H1 (cell line): ENCODE measurements around the gene CADM2. TPM values are rescaled to one million over a fixed set of nuclear protein-coding genes. Genes with fewer than 3 reads are reported as not detected.

ENCODE experiments used
- CTCF ChIA-PET: fragments of 300-600 bp; sonication (Branson Sonifier 250); formaldehyde crosslinking; loops from one replicate; lab custom pipeline; 2021; ENCODE audit not compliant: partially characterized antibody; lab: Charles Lee
- POLR2A ChIA-PET: fragments of 300-600 bp; sonication (Branson Sonifier 250); formaldehyde crosslinking; loops from one replicate; lab custom pipeline; 2021; ENCODE audit warnings: inconsistent platforms; ENCODE audit not compliant: partially characterized antibody; lab: Charles Lee
- DNase-seq, 2 experiments: peaks; one replicate each; pipeline versions ENCODE4 v3.0.0 to v3.0.0-alpha.2; 2010 to 2022; ENCODE audit warnings: low spot score in 2 of 2, low read depth in 1 of 2, mixed read lengths in 1 of 2
- FAIRE-seq: peaks from 2 replicates; lab custom pipeline; 2011; peaks lifted over from hg19 to GRCh38; lab: Jason Lieb, UNC
- H2AFZ ChIP-seq: 2 replicates; pipeline ENCODE4 v1.8.1; 2012; ENCODE audit warnings: low read length, inconsistent platforms
- H2AK5ac ChIP-seq: 2 replicates; pipeline ENCODE4 v1.6.1; 2013; ENCODE audit warnings: low read depth, low read length
- H2BK120ac ChIP-seq: replicated peaks from 2 replicates; pipeline ENCODE3; 2013; ENCODE audit warnings: low read depth, low read length, inconsistent platforms
- H2BK12ac ChIP-seq: 2 replicates; pipeline ENCODE4 v1.6.1; 2013; ENCODE audit warnings: low read depth, low read length
- H2BK15ac ChIP-seq: 2 replicates; pipeline ENCODE4 v1.6.1; 2013; ENCODE audit warnings: low read length
- H2BK20ac ChIP-seq: 2 replicates; pipeline ENCODE4 v1.6.1; 2013; ENCODE audit warnings: low read length
- H2BK5ac ChIP-seq: 2 replicates; pipeline ENCODE4 v1.6.1; 2013; ENCODE audit warnings: low read depth, low read length
- H3K14ac ChIP-seq: 2 replicates; pipeline ENCODE4 v1.6.1; 2013; ENCODE audit warnings: inconsistent platforms; ENCODE audit not compliant: insufficient read length
- H3K18ac ChIP-seq: 2 replicates; pipeline ENCODE4 v1.6.1; 2013; ENCODE audit warnings: low read length; ENCODE audit errors: extremely low read depth
- H3K23ac ChIP-seq: 2 replicates; pipeline ENCODE4 v1.6.1; 2013; ENCODE audit warnings: inconsistent platforms; ENCODE audit not compliant: insufficient read length
- H3K23me2 ChIP-seq: 2 replicates; pipeline ENCODE4 v1.6.1; 2013; ENCODE audit warnings: low read depth, low read length
- H3K27ac ChIP-seq: 2 replicates; pipeline ENCODE4 v1.6.1; 2011; ENCODE audit warnings: low read depth, low read length, inconsistent platforms
- H3K27me3 ChIP-seq, 4 experiments: replicated peaks in 1 of 4; 1 replicate in 1 of 4; 2 replicates in 3 of 4; pipeline versions ENCODE4 v1.6.1 to v1.8.1; 2011 to 2013; ENCODE audit warnings: low read length in 3 of 4, mild to moderate bottlenecking in 3 of 4, inconsistent platforms in 2 of 4, mixed read lengths in 2 of 4, moderate library complexity in 1 of 4; ENCODE audit not compliant: control insufficient read depth in 3 of 4, insufficient read depth in 3 of 4; ENCODE audit errors: extremely low read depth in 1 of 4
- H3K36me3 ChIP-seq, 4 experiments: 2 replicates each; pipeline versions ENCODE4 v1.6.1 to v1.8.1; 2011 to 2013; ENCODE audit warnings: mild to moderate bottlenecking in 4 of 4, low read length in 3 of 4, moderate library complexity in 2 of 4, control low read depth in 1 of 4, inconsistent platforms in 1 of 4; ENCODE audit not compliant: insufficient read depth in 4 of 4, control insufficient read depth in 2 of 4
- H3K4ac ChIP-seq: replicated peaks from 2 replicates; pipeline ENCODE3; 2013; ENCODE audit warnings: low read length, low read depth, mixed read lengths, inconsistent platforms; ENCODE audit not compliant: insufficient read length
- H3K4me1 ChIP-seq, 4 experiments: replicated peaks in 1 of 4; 1 replicate in 1 of 4; 2 replicates in 3 of 4; pipeline versions ENCODE4 v1.6.1 to v1.8.1; 2011 to 2013; ENCODE audit warnings: low read length in 3 of 4, inconsistent platforms in 2 of 4, mixed read lengths in 1 of 4; ENCODE audit not compliant: insufficient read depth in 4 of 4, control insufficient read depth in 3 of 4
- H3K4me2 ChIP-seq, 2 experiments: 2 replicates each; pipeline versions ENCODE4 v1.6.1 to v1.8.1; 2011 to 2013; ENCODE audit warnings: low read depth in 2 of 2, low read length in 2 of 2, control low read depth in 1 of 2, inconsistent platforms in 1 of 2, mild to moderate bottlenecking in 1 of 2; ENCODE audit not compliant: insufficient read depth in 1 of 2
- H3K4me3 ChIP-seq, 4 experiments: fragments of 200-600, 300-600 bp in 1 of 4; sonication (generic), shearing (Covaris generic), sonication (Bioruptor Twin) in 1 of 4; 2 replicates each; pipeline versions ENCODE4 v1.5.1 to v1.8.1; 2011 to 2016; ENCODE audit warnings: low read length in 4 of 4, low read depth in 3 of 4, control low read depth in 2 of 4, inconsistent platforms in 2 of 4, mild to moderate bottlenecking in 2 of 4, mixed read lengths in 1 of 4, moderate library complexity in 1 of 4; ENCODE audit not compliant: insufficient read depth in 2 of 4; ENCODE audit errors: extremely low read depth in 1 of 4
- H3K56ac ChIP-seq: replicated peaks from 2 replicates; pipeline ENCODE3; 2013; ENCODE audit warnings: low read depth, mild to moderate bottlenecking, mixed read lengths, low read length, inconsistent platforms; ENCODE audit not compliant: insufficient read length
- H3K79me1 ChIP-seq: 2 replicates; pipeline ENCODE4 v1.6.1; 2013; ENCODE audit warnings: low read depth, low read length, control low read depth
- H3K79me2 ChIP-seq, 2 experiments: 2 replicates each; pipeline versions ENCODE4 v1.6.1 to v1.8.1; 2012 to 2013; ENCODE audit warnings: low read length in 2 of 2, mild to moderate bottlenecking in 2 of 2, inconsistent platforms in 1 of 2; ENCODE audit not compliant: insufficient read depth in 2 of 2, control insufficient read depth in 1 of 2
- H3K9ac ChIP-seq, 4 experiments: replicated peaks in 1 of 4; 1 replicate in 1 of 4; 2 replicates in 3 of 4; pipeline versions ENCODE4 v1.6.1 to v1.8.1; 2011 to 2013; ENCODE audit warnings: low read depth in 3 of 4, low read length in 3 of 4, control low read depth in 2 of 4, mild to moderate bottlenecking in 2 of 4, moderate library complexity in 2 of 4, inconsistent platforms in 1 of 4; ENCODE audit errors: extremely low read depth in 1 of 4
- H3K9me3 ChIP-seq, 2 experiments: 2 replicates each; pipeline versions ENCODE4 v1.6.1 to v1.8.1; 2012 to 2013; ENCODE audit warnings: mild to moderate bottlenecking in 2 of 2, moderate library complexity in 2 of 2, control low read depth in 1 of 2, inconsistent platforms in 1 of 2, low read depth in 1 of 2, low read length in 1 of 2, mixed read lengths in 1 of 2; ENCODE audit not compliant: insufficient read depth in 2 of 2
- H4K20me1 ChIP-seq, 2 experiments: replicated peaks in 1 of 2; 2 replicates each; pipeline versions ENCODE3 to v1.8.1; 2011 to 2013; ENCODE audit warnings: inconsistent platforms in 2 of 2, low read length in 2 of 2, mild to moderate bottlenecking in 1 of 2; ENCODE audit not compliant: insufficient read depth in 2 of 2, control insufficient read depth in 1 of 2
- H4K5ac ChIP-seq: 2 replicates; pipeline ENCODE4 v1.6.1; 2013; ENCODE audit warnings: low read length, low read depth, mixed read lengths, inconsistent platforms; ENCODE audit not compliant: insufficient read length
- H4K8ac ChIP-seq: 2 replicates; pipeline ENCODE4 v1.8.0; 2013; ENCODE audit warnings: mild to moderate bottlenecking, moderate library complexity, low read length, inconsistent platforms; ENCODE audit not compliant: insufficient read depth; ENCODE audit errors: extremely low read depth
- H4K91ac ChIP-seq: replicated peaks from 2 replicates; pipeline ENCODE3; 2013; ENCODE audit warnings: low read length, mixed read lengths, inconsistent platforms; ENCODE audit not compliant: insufficient read length
- JUN ChIP-seq: IDR thresholded peaks from 2 replicates; pipeline ENCODE4 v1.6.1; 2011; ENCODE audit warnings: low read depth, mild to moderate bottlenecking, improper control_type of control experiment, low read length
- KDM1A ChIP-seq: fragments of 200-600, 300-600 bp; sonication (generic); IDR thresholded peaks from 2 replicates; pipeline ENCODE4 v1.7.1; 2016; ENCODE audit warnings: mild to moderate bottlenecking, low read length, borderline replicate concordance
- SUZ12 ChIP-seq: fragments of 200-600 bp; sonication (generic); IDR thresholded peaks from 2 replicates; pipeline ENCODE4 v1.6.1; 2012; ENCODE audit warnings: mild to moderate bottlenecking, inconsistent platforms, low read length, moderate library complexity, mixed read lengths
- TCF12 ChIP-seq: IDR thresholded peaks from 2 replicates; pipeline ENCODE4 v1.6.1; 2011; ENCODE audit warnings: low read depth, mild to moderate bottlenecking, low read length
- WGBS, 2 experiments: shearing (Covaris generic) in 1 of 2; methylation state at CpG; one replicate each; pipeline versions ENCODE4 v1.1.6 to v1.1.7; 2013 to 2015; ENCODE audit warnings: low lambda C conversion rate in 2 of 2, mixed read lengths in 2 of 2, inconsistent platforms in 1 of 2, low coverage in 1 of 2, missing lambda C conversion rate in 1 of 2; ENCODE audit not compliant: insufficient replicate concordance in 2 of 2, insufficient coverage in 1 of 2, insufficient read length in 1 of 2; ENCODE audit errors: extremely low coverage in 1 of 2, missing lambda C conversion rate in 1 of 2; 5-methylcytosine and 5-hydroxymethylcytosine counted together
- polyA plus RNA-seq, 7 experiments: library from polyadenylated mRNA; depleted of rRNA in 3 of 7; stranded (reverse) in 5 of 7; unstranded in 2 of 7; fragments of >200 nt in 5 of 7; fragments of 200-250 nt in 2 of 7; gene quantifications; 1 replicate in 5 of 7; 2 replicates in 1 of 7; 4 replicates in 1 of 7; pipeline versions ENCODE4 v1.2.1 to v1.2.3, GENCODE V29; 2011 to 2013; ENCODE audit warnings: missing spikeins in 2 of 7, mixed read lengths in 2 of 7
- total RNA-seq: library from RNA; stranded (reverse); fragmentation: NEBNext Ultra II Directional; extraction: Animal tissue kit (Norgen Biotek cat#: 25700); gene quantifications from 2 replicates; pipeline ENCODE4 v1.2.1, GENCODE V29; 2021

The CADM2 gene
- total and polyA plus RNA-seq, 2 of the 8 experiments (the other 6 are each of a cell fraction or from before 2014, with no cell fraction given) = 14.9 to 20.9 TPM

GRCh38 chr3:85298032-85298431 is 339.2 kb downstream of the CADM2 start:
- TF ChIP-seq TCF12 (no peak), SUZ12 (no peak), KDM1A (no peak), JUN (no peak)
- TF ChIP-seq, all 59 proteins: peak for 0
- Histone ChIP-seq H3K4me2 (no peak overlapping the region), H3K23me2 (no peaks in the 10 kb centered on the region), H3K9ac (no peak overlapping the region), H4K8ac (no peak overlapping the region), H3K14ac (no peak overlapping the region), H3K36me3 (no peaks in the 10 kb centered on the region), H3K79me1 (no peaks in the 10 kb centered on the region), H3K56ac (no peak overlapping the region), H3K27ac (no peak overlapping the region), H2BK5ac (no peak overlapping the region), H2BK12ac (no peak overlapping the region), H4K91ac (no peak overlapping the region), H2AK5ac (no peak overlapping the region), H2BK120ac (no peak overlapping the region), H3K23ac (no peak overlapping the region), H2BK15ac (no peak overlapping the region), H3K18ac (no peak overlapping the region), H3K4me3 (no peak overlapping the region), H2AFZ (no peak overlapping the region), H3K4ac (no peak overlapping the region), H4K5ac (no peak overlapping the region), H3K9me3 (no peaks in the 10 kb centered on the region), H4K20me1 (no peaks in the 10 kb centered on the region), H2BK20ac (no peak overlapping the region), H3K79me2 (no peaks in the 10 kb centered on the region), H3K4me1 (no peaks in the 10 kb centered on the region), H3K27me3 (no peaks in the 10 kb centered on the region)
- WGBS, 2 experiments = 92% methylated on average over 1 of the region's 1 CpG; no CpG with 5 or more reads in 1 of the 2 experiments
- no peak for DNase-seq
- CTCF ChIA-PET = no interaction called here
- no peak for FAIRE-seq
- POLR2A ChIA-PET = interaction anchor here (0.5 kb wide), 1 partner anchor 202 kb away, joined by 3 read pairs; no protein-coding TSS in a partner anchor
